Thyroid gland (tissue), 4 donors: ENCODE measurements around the gene RNU6-1.

Source experiments
- CTCF ChIP-seq, 6 experiments: fragments of 200-600 bp in 3 of 6; fragments of 450-650 bp in 3 of 6; sonication (generic) in 3 of 6; IDR thresholded peaks; one replicate each; pipeline ENCODE4 v1.5.1; 2016 to 2019; ENCODE audit warnings: antibody characterized with exemption in 6 of 6, mild to moderate bottlenecking in 2 of 6, inconsistent platforms in 1 of 6, moderate library complexity in 1 of 6
- POLR2A ChIP-seq, 2 donors: fragments of 450-650 bp; IDR thresholded peaks; one replicate each; pipeline ENCODE4 v1.6.1; 2017; ENCODE audit warnings: antibody characterized with exemption in 2 of 2, mild to moderate bottlenecking in 2 of 2, moderate library complexity in 1 of 2

- no peak for TF ChIP-seq CTCF (IDR thresholded peaks at IDR 0.05)
- no peak for TF ChIP-seq POLR2A (IDR thresholded peaks at IDR 0.05)
These were observed 44.2 kb upstream of the RNU6-1 start for GRCh38 chr15:67884009-67884408.
